Muscle layer of duodenum (tissue), 2 donors: ENCODE results near the gene DDIAS.
"Not testable (repeated sequence)": the region's sequence is repeated elsewhere in the genome, so short reads cannot be mapped to it uniquely, and the experiment has no call there.

ENCODE experiments used
- H3K27ac ChIP-seq: one replicate; pipeline ENCODE4 v1.7.0; 2013; ENCODE audit warnings: mild to moderate bottlenecking, low read length
- H3K27me3 ChIP-seq: one replicate; pipeline ENCODE4 v1.7.0; 2013; ENCODE audit warnings: low read depth, mild to moderate bottlenecking, control low read depth, low read length
- H3K36me3 ChIP-seq, 2 donors: one replicate each; pipeline ENCODE4 v1.7.0; 2013; ENCODE audit warnings: low read length in 2 of 2, control low read depth in 1 of 2, mild to moderate bottlenecking in 1 of 2; ENCODE audit not compliant: insufficient read depth in 2 of 2, control insufficient read depth in 1 of 2
- H3K4me1 ChIP-seq, 2 donors: one replicate each; pipeline ENCODE4 v1.7.0; 2013; ENCODE audit warnings: low read length in 2 of 2, mild to moderate bottlenecking in 2 of 2, control low read depth in 1 of 2, moderate library complexity in 1 of 2; ENCODE audit not compliant: insufficient read depth in 2 of 2, control insufficient read depth in 1 of 2
- H3K4me3 ChIP-seq, 2 donors: one replicate each; pipeline ENCODE4 v1.7.0; 2013; ENCODE audit warnings: low read length in 2 of 2, low read depth in 1 of 2, mild to moderate bottlenecking in 1 of 2
- H3K9me3 ChIP-seq, 2 donors: one replicate each; pipeline ENCODE4 v1.7.0; 2013; ENCODE audit warnings: low read length in 2 of 2, control low read depth in 1 of 2, mild to moderate bottlenecking in 1 of 2; ENCODE audit not compliant: control insufficient read depth in 1 of 2
- donor health status: healthy.

Gene DDIAS

DNA sequence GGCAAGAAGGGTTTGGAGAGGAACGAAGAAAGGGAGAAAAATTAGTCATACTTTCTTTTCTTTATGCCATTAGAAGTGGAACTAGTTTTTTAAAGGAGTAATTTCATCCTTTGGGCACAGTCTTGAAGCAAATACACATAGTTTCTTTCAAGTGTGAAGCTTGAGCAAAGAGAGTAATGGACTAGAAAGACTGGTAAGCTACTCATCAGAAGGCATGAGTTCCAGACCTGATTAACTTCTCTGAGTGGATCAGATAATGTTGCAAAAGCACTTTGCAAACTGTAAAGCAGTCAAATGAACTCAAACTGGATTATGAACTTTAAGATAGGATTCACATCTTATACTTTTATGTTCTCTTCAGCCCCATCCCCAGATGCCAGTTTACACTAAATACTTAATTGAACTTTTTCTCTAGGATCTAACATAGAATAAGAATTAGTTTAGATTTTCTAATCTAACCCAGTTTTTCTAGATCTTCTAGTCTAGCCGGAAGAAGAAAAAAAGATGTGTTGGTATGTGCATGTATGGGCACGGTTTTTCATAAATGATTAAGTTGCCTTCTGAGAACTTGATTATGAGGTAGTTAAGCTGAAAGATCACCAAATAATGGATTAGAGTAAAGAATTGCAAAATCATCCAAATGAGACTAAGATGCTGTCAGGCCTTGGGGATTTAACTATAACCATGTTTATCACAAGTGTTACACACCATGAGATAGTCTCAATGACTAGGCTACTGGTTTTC is 2.5 kb downstream of the DDIAS start:
- peaks cover 5 to 23% of the 10 kb centered on the region in 2 donors for H3K4me1 ChIP-seq
- no peaks in the 10 kb centered on the region for H3K9me3 ChIP-seq
- no peaks in the 10 kb centered on the region for H3K36me3 ChIP-seq
- H3K4me3 ChIP-seq, result no peak overlapping the region
- H3K27ac ChIP-seq, result no peak overlapping the region
- no peaks in the 10 kb centered on the region for H3K27me3 ChIP-seq

GRCh38 chr11:82906236-82906635 is 4.7 kb downstream of the DDIAS start:
- no peak overlapping the region for H3K4me3 ChIP-seq
- no peaks in the 10 kb centered on the region for H3K9me3 ChIP-seq
- H3K4me1 ChIP-seq, result peaks cover 5 to 12% of the 10 kb centered on the region in 2 donors
- H3K27me3 ChIP-seq, result no peaks in the 10 kb centered on the region
- no peak overlapping the region for H3K27ac ChIP-seq
- H3K36me3 ChIP-seq, result no peaks in the 10 kb centered on the region

DNA sequence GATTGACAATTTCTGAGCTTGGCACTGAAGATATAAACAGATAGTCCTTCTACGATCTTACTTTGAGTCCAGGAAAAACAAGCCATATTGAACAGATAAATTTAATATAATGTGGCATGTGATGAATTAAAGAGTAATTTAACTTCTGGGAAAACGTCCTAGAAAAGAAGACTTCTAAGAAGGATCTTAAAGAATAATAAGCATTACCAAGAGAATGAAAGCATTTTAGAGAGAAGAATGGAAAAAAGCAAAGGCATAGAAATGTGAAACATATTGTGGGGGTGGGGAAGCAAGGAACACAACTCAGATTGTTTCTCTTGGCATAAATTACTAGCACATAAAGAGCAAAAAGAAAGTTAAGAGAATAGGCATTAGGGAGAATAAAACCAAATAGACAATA is 5.4 kb downstream of the DDIAS start:
- no peak overlapping the region for H3K4me3 ChIP-seq
- H3K9me3 ChIP-seq, result no peaks in the 10 kb centered on the region
- no peak overlapping the region for H3K27ac ChIP-seq
- no peaks in the 10 kb centered on the region for H3K27me3 ChIP-seq
- peaks cover 5 to 8% of the 10 kb centered on the region in 2 donors for H3K4me1 ChIP-seq
- H3K36me3 ChIP-seq, result no peaks in the 10 kb centered on the region

- H3K4me3 ChIP-seq, result no peak overlapping the region
- peaks cover 5 to 6% of the 10 kb centered on the region in 2 donors for H3K4me1 ChIP-seq
- H3K9me3 ChIP-seq, result no peaks in the 10 kb centered on the region
- H3K27ac ChIP-seq, result no peak overlapping the region
- no peaks in the 10 kb centered on the region for H3K27me3 ChIP-seq
- no peaks in the 10 kb centered on the region for H3K36me3 ChIP-seq
These were observed 5.8 kb downstream of the DDIAS start for GRCh38 chr11:82907371-82907770.

DNA sequence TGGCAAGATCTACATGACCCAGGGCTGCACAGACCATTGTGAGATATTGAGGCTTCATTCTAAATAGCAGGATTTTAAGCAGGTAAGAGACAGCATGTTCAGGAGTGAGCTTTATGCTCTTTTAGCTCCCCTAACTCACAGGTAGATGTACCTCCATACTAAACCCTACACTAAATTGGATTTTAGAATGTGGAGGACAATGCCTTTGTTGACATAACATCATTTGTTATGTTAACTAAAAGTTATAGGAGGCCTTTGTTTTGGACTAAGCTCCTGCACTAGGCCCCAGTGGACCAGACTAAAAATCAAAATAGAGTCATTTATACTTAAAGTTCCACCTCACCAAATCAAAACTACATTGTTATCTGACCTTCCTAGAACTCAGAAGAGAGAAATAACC is 6.8 kb downstream of the DDIAS start:
- H3K36me3 ChIP-seq, result no peaks in the 10 kb centered on the region
- peaks cover 5 to 6% of the 10 kb centered on the region in 2 donors for H3K4me1 ChIP-seq
- no peak overlapping the region for H3K4me3 ChIP-seq
- no peak overlapping the region for H3K27ac ChIP-seq
- H3K27me3 ChIP-seq, result no peaks in the 10 kb centered on the region
- H3K9me3 ChIP-seq, result no peaks in the 10 kb centered on the region

GRCh38 chr11:82909015-82909640 is 7.6 kb downstream of the DDIAS start:
- H3K4me3 ChIP-seq, result no peak overlapping the region
- no peaks in the 10 kb centered on the region for H3K9me3 ChIP-seq
- peaks cover 5 to 6% of the 10 kb centered on the region in 2 donors for H3K4me1 ChIP-seq
- H3K27me3 ChIP-seq, result no peaks in the 10 kb centered on the region
- H3K27ac ChIP-seq, result no peak overlapping the region
- H3K36me3 ChIP-seq, result no peaks in the 10 kb centered on the region

GRCh38 chr11:82919786-82920185 is 18.2 kb downstream of the DDIAS start:
- not testable (repeated sequence) for H3K4me1 ChIP-seq, H3K36me3 ChIP-seq, H3K9me3 ChIP-seq, H3K27ac ChIP-seq, H3K27me3 ChIP-seq, H3K4me3 ChIP-seq

- H3K4me3 ChIP-seq, H3K36me3 ChIP-seq, H3K4me1 ChIP-seq, H3K27me3 ChIP-seq, H3K27ac ChIP-seq, H3K9me3 ChIP-seq: not testable (repeated sequence)
These were observed 18.7 kb downstream of the DDIAS start for GRCh38 chr11:82920227-82920626.

- not testable (repeated sequence) for H3K36me3 ChIP-seq, H3K27me3 ChIP-seq, H3K27ac ChIP-seq, H3K9me3 ChIP-seq, H3K4me3 ChIP-seq, H3K4me1 ChIP-seq
These were observed 21.0 kb downstream of the DDIAS start for GRCh38 chr11:82922396-82923173.

GRCh38 chr11:82924522-82925224 is 23.1 kb downstream of the DDIAS start:
- Histone ChIP-seq H3K27ac (no peak overlapping the region), H3K4me3 (no peak overlapping the region), H3K9me3 (no peaks in the 10 kb centered on the region), H3K36me3 (no peaks in the 10 kb centered on the region), H3K4me1 (no peaks in the 10 kb centered on the region), H3K27me3 (no peaks in the 10 kb centered on the region)

GRCh38 chr11:82927264-82927880 is 25.8 kb downstream of the DDIAS start:
- H3K4me3 ChIP-seq, result no peak overlapping the region
- H3K36me3 ChIP-seq, result no peaks in the 10 kb centered on the region
- H3K27ac ChIP-seq, result no peak overlapping the region

More at GRCh38 chr11:82927264-82927880, 25.8 kb downstream of the DDIAS start:
- Histone ChIP-seq H3K4me1 (no peaks in the 10 kb centered on the region), H3K27me3 (no peaks in the 10 kb centered on the region), H3K9me3 (no peaks in the 10 kb centered on the region)
